HG02852 (cell line): ENCODE measurements around the gene EFEMP1.

Experiments used
- ATAC-seq: cut with Tn5 transposase; IDR thresholded peaks from one replicate; pipeline ENCODE4 v1.9.1; 2021; ENCODE audit warnings: mild to moderate bottlenecking, moderate library complexity; ENCODE audit not compliant: unreplicated experiment

Gene EFEMP1

DNA sequence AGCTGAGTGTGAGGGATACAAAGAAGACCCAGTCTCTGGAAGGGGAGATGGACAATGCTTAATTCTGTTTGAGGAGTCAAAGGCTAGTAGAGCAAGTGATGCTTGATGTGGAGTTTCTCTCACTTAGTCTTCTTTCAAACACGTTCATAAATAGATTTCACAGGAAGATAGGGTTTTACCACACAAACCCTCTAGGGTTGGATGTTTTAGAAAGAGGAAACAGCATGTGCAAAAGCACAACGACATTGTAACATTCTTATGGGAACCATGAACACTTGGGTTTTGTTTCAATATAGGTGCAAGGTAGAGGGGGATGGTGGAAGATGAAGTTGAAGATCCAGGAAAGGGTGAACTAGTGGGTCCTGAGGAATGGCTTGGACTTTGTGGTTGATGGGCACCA is 10.8 kb upstream of the EFEMP1 start:
- ATAC-seq = no peak

- peak; percentile 80 for ATAC-seq
Observed at GRCh38 chr2:55932843-55933242, 9.3 kb upstream of the EFEMP1 start.

DNA sequence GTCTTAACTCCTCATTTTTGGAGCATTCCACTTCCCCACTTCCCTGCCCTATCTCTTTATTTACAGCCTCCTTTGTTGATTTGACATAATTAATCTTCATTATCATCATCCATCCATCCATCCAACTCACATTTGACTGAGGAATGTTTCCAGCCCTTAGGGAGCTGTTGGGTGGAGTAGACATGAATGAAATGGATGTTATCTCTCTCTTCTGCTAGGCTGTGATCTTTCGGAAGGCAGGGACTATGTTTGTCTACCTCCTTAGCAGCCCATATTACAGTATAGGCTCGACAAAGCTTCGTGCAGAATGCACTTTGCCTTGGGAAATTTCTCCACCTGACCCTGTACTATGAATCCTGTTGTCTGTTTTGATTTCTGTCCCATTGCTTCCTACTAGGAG is 7.7 kb upstream of the EFEMP1 start:
- ATAC-seq = no peak

DNA sequence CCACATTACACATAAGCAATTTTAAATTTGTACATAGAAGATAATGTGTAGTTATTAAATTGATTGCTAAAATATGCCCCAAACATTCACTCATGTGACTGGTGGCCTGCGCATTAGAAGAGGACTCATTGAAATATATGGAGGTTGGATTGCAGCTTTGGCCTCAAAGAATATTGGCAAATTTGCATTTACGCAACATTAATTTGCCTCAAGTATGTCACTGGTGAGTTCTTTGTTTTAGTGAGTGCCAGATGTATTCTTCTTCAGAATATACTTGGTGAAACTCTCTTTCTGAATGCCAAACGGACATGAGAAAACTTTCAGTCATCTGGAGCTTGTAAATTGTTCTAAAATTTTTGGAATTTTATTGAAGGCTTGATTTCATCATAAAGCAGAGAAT is 5.9 kb upstream of the EFEMP1 start:
- no peak for ATAC-seq

- no peak for ATAC-seq
Observed at GRCh38 chr2:55926974-55927373, 3.4 kb upstream of the EFEMP1 start.

- ATAC-seq = no peak
Observed at GRCh38 chr2:55926246-55926645, 2.7 kb upstream of the EFEMP1 start.

DNA sequence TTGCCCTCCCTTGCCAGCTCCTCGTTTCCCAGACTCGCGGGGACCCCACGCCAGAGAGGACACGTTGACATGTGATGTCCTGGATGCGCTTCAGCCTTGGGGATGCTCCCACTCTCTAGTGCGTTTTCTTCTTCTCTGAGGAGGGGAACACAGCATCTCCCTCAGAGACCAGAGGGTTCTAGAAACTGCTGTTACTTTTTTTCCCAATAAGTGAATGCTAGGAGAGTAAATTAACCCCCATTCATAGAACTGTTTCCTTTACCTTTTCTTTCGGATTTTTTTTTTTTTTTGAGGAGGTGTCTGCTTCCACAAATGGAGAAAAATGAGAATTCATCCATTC is 370 bp upstream of the EFEMP1 start:
- no peak for ATAC-seq

- peak; percentile 17 for ATAC-seq
Observed at GRCh38 chr2:55922291-55922907, 1.2 kb downstream of the EFEMP1 start.

GRCh38 chr2:55919574-55919973 is 4.0 kb downstream of the EFEMP1 start:
- ATAC-seq = no peak

DNA sequence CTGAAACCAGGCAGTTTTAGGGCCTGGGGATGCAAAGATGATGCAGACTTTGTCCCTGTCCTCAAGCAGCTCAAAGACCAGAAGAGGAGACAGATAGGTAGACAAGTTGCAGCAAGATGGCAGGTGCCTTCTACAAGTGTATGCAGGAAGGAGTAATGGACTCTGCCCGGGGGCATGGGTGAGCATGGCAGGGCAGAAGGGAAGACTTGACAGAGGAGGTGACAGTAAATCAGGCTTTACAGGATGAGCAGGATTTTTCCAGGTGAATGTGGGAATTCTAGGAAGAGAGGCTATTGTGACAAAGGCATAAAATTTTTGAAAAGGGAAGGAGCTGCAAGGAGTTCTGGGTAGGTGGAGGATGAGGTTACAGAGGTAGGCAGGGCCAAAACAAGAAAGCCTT is 4.7 kb downstream of the EFEMP1 start:
- ATAC-seq = no peak

- no peak for ATAC-seq
Observed at GRCh38 chr2:55917713-55918390, 5.7 kb downstream of the EFEMP1 start.

DNA sequence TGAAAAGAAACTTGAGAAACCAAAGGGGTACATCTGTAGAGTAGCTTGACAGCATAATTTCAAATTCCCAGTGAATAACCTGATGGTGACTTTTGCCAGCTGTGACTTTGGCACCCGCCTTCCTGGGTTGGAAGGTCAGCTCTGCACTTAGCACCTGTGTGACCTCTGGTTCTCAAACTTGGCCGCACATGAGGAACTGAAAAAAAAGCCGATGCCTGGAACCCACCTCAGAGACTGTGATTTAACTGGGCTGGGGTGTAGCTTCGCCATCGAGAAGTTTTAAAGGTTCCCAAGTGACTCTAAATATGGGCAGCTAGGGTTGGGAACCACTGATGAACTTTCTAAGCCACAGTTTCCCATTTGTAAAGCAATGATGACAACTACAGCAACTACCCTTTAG is 6.5 kb downstream of the EFEMP1 start:
- no peak for ATAC-seq

DNA sequence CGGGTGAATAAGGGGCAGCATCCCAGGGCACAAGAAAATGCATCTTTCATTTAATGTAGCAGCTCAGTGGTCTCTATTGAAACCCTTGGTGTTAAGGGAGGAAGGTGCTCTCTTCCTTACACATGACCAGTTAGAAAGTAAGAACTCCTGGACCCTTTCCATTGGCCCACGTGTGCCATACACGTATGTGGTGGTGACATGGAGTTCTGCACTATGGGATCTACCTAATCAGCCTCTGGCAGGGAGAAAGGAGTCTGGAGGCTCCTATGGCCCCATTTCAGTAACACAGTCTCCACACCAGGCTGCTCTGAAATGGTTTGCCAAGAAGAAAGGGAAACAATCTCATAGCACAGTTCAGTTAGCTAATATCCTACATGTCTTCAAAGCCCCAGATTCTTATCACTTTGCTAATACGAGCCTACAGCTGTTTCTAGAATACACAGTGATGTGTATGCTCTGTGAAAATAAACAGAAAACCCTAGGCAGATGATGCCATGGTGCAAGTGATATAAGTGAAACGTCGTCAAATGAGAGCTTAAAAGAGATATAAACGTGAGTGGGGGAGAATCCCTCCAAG is 7.0 kb downstream of the EFEMP1 start:
- no peak for ATAC-seq

DNA sequence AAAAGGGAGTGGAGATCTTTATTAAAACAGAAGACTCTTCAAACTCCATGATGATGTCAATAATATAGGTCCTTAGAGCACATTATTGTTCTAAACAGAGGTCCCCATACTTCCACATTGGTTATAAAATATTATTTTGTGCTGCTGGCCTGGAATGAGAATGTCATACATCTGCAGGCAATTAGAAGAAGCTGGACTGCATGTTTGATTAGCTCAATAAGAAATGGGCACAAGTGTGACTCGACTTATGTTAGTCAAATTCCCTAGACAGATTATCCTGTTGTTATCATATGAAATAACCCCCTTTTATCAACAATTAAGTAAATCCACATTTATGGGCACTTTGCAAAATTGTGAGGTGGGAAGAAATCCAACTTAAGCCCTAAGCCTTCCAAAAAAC is 8.8 kb downstream of the EFEMP1 start:
- no peak for ATAC-seq

GRCh38 chr2:55912926-55913325 is 10.7 kb downstream of the EFEMP1 start:
- ATAC-seq = no peak

DNA sequence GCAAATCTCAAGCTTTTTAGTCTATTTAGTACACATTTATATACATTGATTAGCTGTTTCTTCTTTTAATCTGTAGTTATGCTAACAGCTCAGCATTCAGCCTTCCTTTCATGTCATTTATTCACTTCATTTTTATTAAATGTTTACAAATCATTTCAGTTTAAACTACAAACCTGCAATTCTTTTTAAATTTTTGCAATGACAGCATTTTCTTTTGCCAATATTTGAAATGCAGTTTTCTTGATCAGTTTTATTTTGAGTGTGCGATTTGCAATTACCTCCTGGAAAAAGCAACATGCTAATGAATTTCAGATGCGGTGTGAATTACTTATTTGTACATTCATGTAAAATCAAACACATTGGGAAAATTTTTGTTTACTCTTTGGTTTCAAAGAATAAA is 13.5 kb downstream of the EFEMP1 start:
- ATAC-seq = no peak

GRCh38 chr2:55907686-55908085 is 15.9 kb downstream of the EFEMP1 start:
- no peak for ATAC-seq

GRCh38 chr2:55906993-55907392 is 16.6 kb downstream of the EFEMP1 start:
- ATAC-seq = peak; percentile 52

DNA sequence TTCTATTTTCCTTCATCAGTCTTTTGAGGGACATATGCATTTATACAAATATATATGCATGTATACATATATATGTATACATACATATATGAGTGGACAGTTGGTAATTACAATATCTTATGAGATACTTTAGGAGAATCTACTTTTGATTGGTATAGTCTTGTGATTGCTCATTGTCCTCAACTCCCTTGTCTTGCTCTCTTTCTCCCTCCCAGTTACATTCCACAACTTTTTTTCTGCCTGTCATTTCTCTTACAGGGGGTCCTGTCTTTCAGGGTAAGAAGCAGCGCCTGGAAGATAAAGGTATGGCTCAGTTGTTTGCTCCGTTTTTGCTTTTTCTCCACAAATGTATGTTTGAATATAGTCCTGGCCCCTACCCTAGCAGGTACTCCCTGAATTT is 19.9 kb downstream of the EFEMP1 start:
- no peak for ATAC-seq

DNA sequence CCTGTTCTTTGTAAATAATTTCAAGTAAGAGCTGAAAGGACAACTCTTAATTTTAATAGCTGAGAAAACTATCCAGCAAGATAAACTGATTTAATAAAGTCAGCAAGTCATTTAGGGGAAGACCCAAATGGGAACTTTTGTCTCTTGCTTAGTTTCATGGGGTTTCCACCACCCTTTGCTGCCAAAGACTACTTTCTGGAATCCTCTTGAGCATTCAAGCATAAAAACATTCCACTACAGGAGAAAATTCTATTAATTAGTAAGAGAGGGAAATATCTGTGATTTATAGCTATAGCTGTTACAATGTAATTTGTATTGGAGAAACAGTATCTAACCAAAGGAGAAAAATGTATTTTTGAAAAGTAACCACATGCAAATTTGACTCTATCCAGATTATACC is 20.6 kb downstream of the EFEMP1 start:
- no peak for ATAC-seq

DNA sequence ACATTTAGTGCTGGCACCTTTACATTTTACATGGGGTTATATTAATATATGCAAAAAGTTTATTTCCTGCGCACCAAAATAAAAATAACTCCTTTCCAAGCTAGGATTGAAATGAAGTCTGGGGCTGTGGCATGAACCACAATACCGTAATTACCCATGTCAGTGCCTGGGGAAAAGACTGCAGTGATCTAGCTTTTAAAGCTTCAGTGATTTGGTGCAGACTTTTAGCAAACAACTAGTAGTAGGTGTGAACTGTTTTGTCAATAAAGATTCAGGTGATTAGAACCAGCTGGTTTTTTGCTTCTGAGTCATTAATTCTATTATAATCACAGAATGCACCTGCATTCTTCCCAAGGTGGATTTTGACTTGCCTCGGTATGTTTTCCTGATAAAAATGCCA is 21.2 kb downstream of the EFEMP1 start:
- no peak for ATAC-seq

DNA sequence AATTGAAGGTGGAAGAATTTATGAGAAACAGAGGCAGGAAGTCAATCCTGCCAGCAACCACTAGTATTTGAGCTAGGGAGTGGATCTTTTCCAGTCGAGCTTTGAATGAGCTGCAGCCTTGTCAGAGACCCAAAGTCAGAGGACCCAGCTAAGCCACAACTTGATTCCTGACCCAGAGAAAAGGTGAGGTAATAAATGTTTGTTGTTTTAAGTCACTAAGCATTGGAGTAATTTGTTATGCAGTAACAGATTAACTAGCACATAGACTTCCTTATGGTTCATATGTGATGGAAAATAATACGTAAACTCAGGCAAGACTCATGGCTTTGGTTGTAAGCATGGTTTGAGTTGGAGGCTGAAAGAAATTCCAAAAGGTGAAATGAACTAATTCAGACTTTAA is 21.6 kb downstream of the EFEMP1 start:
- ATAC-seq = no peak

- ATAC-seq = no peak
Observed at GRCh38 chr2:55901322-55901721, 22.3 kb downstream of the EFEMP1 start.
